GM12892 (cell line): Measurements from ENCODE around the gene HTR7.

Experiments
- POLR2A ChIP-seq: IDR thresholded peaks from 2 replicates; pipeline ENCODE4 v1.6.1; 2011; ENCODE audit warnings: low read depth, low read length, control low read depth
- POLR2AphosphoS5 ChIP-seq: IDR thresholded peaks from 2 replicates; pipeline ENCODE4 v1.6.1; 2011; ENCODE audit warnings: low read depth, low read length, control low read depth
- TAF1 ChIP-seq: IDR thresholded peaks from 2 replicates; pipeline ENCODE4 v1.6.1; 2011; ENCODE audit warnings: low read depth, mild to moderate bottlenecking, control low read depth, low read length, borderline replicate concordance

- TF ChIP-seq POLR2A (no peak), POLR2AphosphoS5 (no peak), TAF1 (no peak)
Observed at GRCh38 chr10:90745565-90745964, 112.3 kb downstream of the HTR7 start.
